ENCODE data around the gene ZMYND12. TPM values are rescaled to one million over a fixed set of nuclear protein-coding genes. Genes with fewer than 3 reads are reported as not detected.

Gene ZMYND12
- total and polyA plus RNA-seq, 10 donors, result 0.46 to 4.3 (median 1.3) TPM; not detected in 1

- no peak overlapping the region for H3K4me3 ChIP-seq
- H3K27ac ChIP-seq, result no peak overlapping the region
- no peaks in the 10 kb centered on the region for H3K27me3 ChIP-seq (replicated peaks in 1 of 7)
- 30 to 46% (median 39%) methylated on average over 10 of the region's 10 CpGs for WGBS, 5 donors
- DNase-seq, result no peak
- no peaks in the 10 kb centered on the region for H3K9me3 ChIP-seq
- intact Hi-C loops (cut with DNase I; ENCODE audit: low total_unique reads), result no loop called here
- TF ChIP-seq POLR2A (IDR thresholded peaks at IDR 0.05), result no peak
- TF ChIP-seq, protein P1, sequence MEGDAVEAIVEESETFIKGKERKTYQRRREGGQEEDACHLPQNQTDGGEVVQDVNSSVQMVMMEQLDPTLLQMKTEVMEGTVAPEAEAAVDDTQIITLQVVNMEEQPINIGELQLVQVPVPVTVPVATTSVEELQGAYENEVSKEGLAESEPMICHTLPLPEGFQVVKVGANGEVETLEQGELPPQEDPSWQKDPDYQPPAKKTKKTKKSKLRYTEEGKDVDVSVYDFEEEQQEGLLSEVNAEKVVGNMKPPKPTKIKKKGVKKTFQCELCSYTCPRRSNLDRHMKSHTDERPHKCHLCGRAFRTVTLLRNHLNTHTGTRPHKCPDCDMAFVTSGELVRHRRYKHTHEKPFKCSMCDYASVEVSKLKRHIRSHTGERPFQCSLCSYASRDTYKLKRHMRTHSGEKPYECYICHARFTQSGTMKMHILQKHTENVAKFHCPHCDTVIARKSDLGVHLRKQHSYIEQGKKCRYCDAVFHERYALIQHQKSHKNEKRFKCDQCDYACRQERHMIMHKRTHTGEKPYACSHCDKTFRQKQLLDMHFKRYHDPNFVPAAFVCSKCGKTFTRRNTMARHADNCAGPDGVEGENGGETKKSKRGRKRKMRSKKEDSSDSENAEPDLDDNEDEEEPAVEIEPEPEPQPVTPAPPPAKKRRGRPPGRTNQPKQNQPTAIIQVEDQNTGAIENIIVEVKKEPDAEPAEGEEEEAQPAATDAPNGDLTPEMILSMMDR (IDR thresholded peaks at IDR 0.05 in 8 of 11, conservative IDR thresholded peaks at IDR 0.05 in 3 of 11), result no peak
- TF ChIP-seq POLR2AphosphoS5 (IDR thresholded peaks at IDR 0.05), result no peak
- H3K4me1 ChIP-seq, result no peaks in the 10 kb centered on the region
- no peaks in the 10 kb centered on the region for H3K36me3 ChIP-seq
Observed at GRCh38 chr1:42420911-42421585, 34.8 kb downstream of the ZMYND12 start.

- Histone ChIP-seq H3K9me3 (no peaks in the 10 kb centered on the region), H3K4me1 (no peaks in the 10 kb centered on the region), H3K36me3 (no peaks in the 10 kb centered on the region), H3K27ac (no peak overlapping the region), H3K27me3 (replicated peaks in 1 of 7) (no peaks in the 10 kb centered on the region), H3K4me3 (no peak overlapping the region)
- no peak for TF ChIP-seq POLR2A (IDR thresholded peaks at IDR 0.05)
- 74 to 91% (median 91%) methylated on average over 7 of the region's 7 CpGs for WGBS, 5 donors
- DNase-seq, result no peak
- intact Hi-C loops (cut with DNase I; ENCODE audit: low total_unique reads), result no loop called here
Observed at GRCh38 chr1:42420121-42420520, 35.7 kb downstream of the ZMYND12 start.

GRCh38 chr1:42419126-42419821 is 36.5 kb downstream of the ZMYND12 start:
- H3K27me3 ChIP-seq (replicated peaks in 1 of 7), result no peaks in the 10 kb centered on the region
- no peak for TF ChIP-seq POLR2AphosphoS5 (IDR thresholded peaks at IDR 0.05)
- no peak for TF ChIP-seq POLR2A (IDR thresholded peaks at IDR 0.05)
- TF ChIP-seq, protein P1 (IDR thresholded peaks at IDR 0.05 in 8 of 11, conservative IDR thresholded peaks at IDR 0.05 in 3 of 11), result no peak
- no peak overlapping the region for H3K4me3 ChIP-seq
- intact Hi-C loops (cut with DNase I; ENCODE audit: low total_unique reads), result no loop called here
- no peaks in the 10 kb centered on the region for H3K9me3 ChIP-seq
- no peaks in the 10 kb centered on the region for H3K4me1 ChIP-seq
- H3K27ac ChIP-seq, result no peak overlapping the region
- 88 to 97% (median 91%) methylated on average over 5 of the region's 5 CpGs for WGBS, 5 donors
- DNase-seq, result no peak
- no peaks in the 10 kb centered on the region for H3K36me3 ChIP-seq

- no peak for TF ChIP-seq POLR2A (IDR thresholded peaks at IDR 0.05)
- TF ChIP-seq, protein P1 (IDR thresholded peaks at IDR 0.05 in 8 of 11, conservative IDR thresholded peaks at IDR 0.05 in 3 of 11), result no peak
- TF ChIP-seq POLR2AphosphoS5 (IDR thresholded peaks at IDR 0.05), result no peak
- H3K27me3 ChIP-seq (replicated peaks in 1 of 7), result no peaks in the 10 kb centered on the region
- 86 to 90% (median 89%) methylated on average over 1 of the region's 1 CpG for WGBS, 5 donors
- no peak for DNase-seq
- H3K4me1 ChIP-seq, result no peaks in the 10 kb centered on the region
- H3K36me3 ChIP-seq, result no peaks in the 10 kb centered on the region
- H3K4me3 ChIP-seq, result no peak overlapping the region
- H3K27ac ChIP-seq, result no peak overlapping the region
- intact Hi-C loops (cut with DNase I; ENCODE audit: low total_unique reads), result no loop called here
- H3K9me3 ChIP-seq, result no peaks in the 10 kb centered on the region
Observed at GRCh38 chr1:42418516-42418915, 37.3 kb downstream of the ZMYND12 start.

All from spleen (tissue), 11 donors.